ENCODE data around the gene RRAGA.

The RRAGA gene

GRCh38 chr9:19074836-19075235 lies 25.6 kb downstream of the RRAGA start:
- in situ Hi-C loops (cut with MboI; ENCODE audit: low sequenced_read_pairs): no loop called here

GRCh38 chr9:19085295-19085694 lies 36.1 kb downstream of the RRAGA start:
- in situ Hi-C loops (cut with MboI; ENCODE audit: low sequenced_read_pairs): no loop called here

GRCh38 chr9:19087106-19088000 lies 38.1 kb downstream of the RRAGA start:
- in situ Hi-C loops (cut with MboI; ENCODE audit: low sequenced_read_pairs): no loop called here

- in situ Hi-C loops (cut with MboI; ENCODE audit: low sequenced_read_pairs): loop anchor here (10.0 kb wide), 1 partner anchor 77 kb away; no protein-coding TSS in a partner anchor
Measured at GRCh38 chr9:19097431-19097830, 48.2 kb downstream of the RRAGA start.

Measured in HL-60/S4 treated with phorbol 12-myristate 13-acetate at 8.2 ng/mL for 4 days and 3 days (cell line).